ENCODE results near the gene METRNL.

The METRNL gene

GRCh38 chr17:83051396-83052240 is 27.8 kb upstream of the METRNL start:
- H3K4me1 ChIP-seq (ENCODE audit: low read length) = no peaks in the 10 kb centered on the region

GRCh38 chr17:83052241-83052564 is 27.2 kb upstream of the METRNL start:
- peaks cover 58% of the 10 kb centered on the region for H3K27me3 ChIP-seq (replicated peaks; ENCODE audit: insufficient read depth, low read length)
- H3K4me3 ChIP-seq (ENCODE audit: low read length) = peak overlapping the region; percentile 53
- no peaks in the 10 kb centered on the region for H4K20me1 ChIP-seq (ENCODE audit: insufficient read depth, low read length)
- H3K9ac ChIP-seq (ENCODE audit: low read length) = peak overlapping the region; percentile 60; the same call in 1 of the 2 replicates
- H3K9me2 ChIP-seq (replicated peaks; ENCODE audit: insufficient read depth, low read length) = no peaks in the 10 kb centered on the region
- H3K4me2 ChIP-seq (ENCODE audit: low read depth, low read length) = peak overlapping the region; percentile 70
- no peaks in the 10 kb centered on the region for H3K4me1 ChIP-seq (ENCODE audit: low read length)
- H3K27ac ChIP-seq (ENCODE audit: low read length) = peak overlapping the region; percentile 22; the same call in 1 of the 2 replicates
- no peaks in the 10 kb centered on the region for H3K9me3 ChIP-seq (replicated peaks; ENCODE audit: insufficient read depth, low read length)
- H3K79me2 ChIP-seq (ENCODE audit: low read length) = no peaks in the 10 kb centered on the region
- H3K36me3 ChIP-seq (replicated peaks; ENCODE audit: insufficient read depth, low read length) = no peaks in the 10 kb centered on the region
- no peak for TF ChIP-seq CTCF (IDR thresholded peaks at IDR 0.05; ENCODE audit: low read length)
- TF ChIP-seq EZH2phosphoT487 (IDR thresholded peaks at IDR 0.05; ENCODE audit: low read length) = no peak
- no peak for TF ChIP-seq EZH2 (optimal IDR thresholded peaks at IDR 0.05; ENCODE audit: low read depth, low read length)
- H2AFZ ChIP-seq (ENCODE audit: low read length) = peak overlapping the region; percentile 87
- DNase-seq = no peak
- H3F3A ChIP-seq (ENCODE audit: insufficient read depth, low read length) = no peaks in the 10 kb centered on the region; the same call in 1 of the 2 replicates

More at GRCh38 chr17:83051396-83052240, 27.8 kb upstream of the METRNL start:
- Histone ChIP-seq H3K27ac (ENCODE audit: low read length) (peak overlapping the region; percentile 75), H3K27me3 (replicated peaks; ENCODE audit: insufficient read depth, low read length) (peaks cover 52% of the 10 kb centered on the region), H3K9me2 (replicated peaks; ENCODE audit: insufficient read depth, low read length) (no peaks in the 10 kb centered on the region), H4K20me1 (ENCODE audit: insufficient read depth, low read length) (no peaks in the 10 kb centered on the region), H3K4me3 (ENCODE audit: low read length) (peak overlapping the region; percentile 60), H3F3A (ENCODE audit: insufficient read depth, low read length) (no peaks in the 10 kb centered on the region; the same call in 1 of the 2 replicates), H2AFZ (ENCODE audit: low read length) (peak overlapping the region; percentile 87), H3K79me2 (ENCODE audit: low read length) (no peaks in the 10 kb centered on the region), H3K9ac (ENCODE audit: low read length) (peak overlapping the region; percentile 63), H3K9me3 (replicated peaks; ENCODE audit: insufficient read depth, low read length) (no peaks in the 10 kb centered on the region), H3K36me3 (replicated peaks; ENCODE audit: insufficient read depth, low read length) (no peaks in the 10 kb centered on the region), H3K4me2 (ENCODE audit: low read depth, low read length) (peak overlapping the region; percentile 70)
- peak; percentile 92 for DNase-seq
- TF ChIP-seq EZH2phosphoT487 (IDR thresholded peaks at IDR 0.05; ENCODE audit: low read length) (no peak), EZH2 (optimal IDR thresholded peaks at IDR 0.05; ENCODE audit: low read depth, low read length) (no peak), CTCF (IDR thresholded peaks at IDR 0.05; ENCODE audit: low read length) (no peak)

GRCh38 chr17:83053021-83053681 is 26.3 kb upstream of the METRNL start:
- H4K20me1 ChIP-seq (ENCODE audit: insufficient read depth, low read length) = no peaks in the 10 kb centered on the region
- no peaks in the 10 kb centered on the region for H3K4me1 ChIP-seq (ENCODE audit: low read length)
- no peaks in the 10 kb centered on the region for H3K9me2 ChIP-seq (replicated peaks; ENCODE audit: insufficient read depth, low read length)
- H3K79me2 ChIP-seq (ENCODE audit: low read length) = no peaks in the 10 kb centered on the region
- H3K9me3 ChIP-seq (replicated peaks; ENCODE audit: insufficient read depth, low read length) = no peaks in the 10 kb centered on the region
- no peak overlapping the region for H3K4me3 ChIP-seq (ENCODE audit: low read length)
- TF ChIP-seq EZH2 (optimal IDR thresholded peaks at IDR 0.05; ENCODE audit: low read depth, low read length) (no peak), CTCF (IDR thresholded peaks at IDR 0.05; ENCODE audit: low read length) (no peak), EZH2phosphoT487 (IDR thresholded peaks at IDR 0.05; ENCODE audit: low read length) (no peak)
- no peaks in the 10 kb centered on the region for H3K36me3 ChIP-seq (replicated peaks; ENCODE audit: insufficient read depth, low read length)
- no peak for DNase-seq
- H3K9ac ChIP-seq (ENCODE audit: low read length) = no peak overlapping the region
- no peak overlapping the region for H3K4me2 ChIP-seq (ENCODE audit: low read depth, low read length)
- no peaks in the 10 kb centered on the region; the same call in 1 of the 2 replicates for H3F3A ChIP-seq (ENCODE audit: insufficient read depth, low read length)
- no peak overlapping the region for H3K27ac ChIP-seq (ENCODE audit: low read length)
- no peak overlapping the region for H2AFZ ChIP-seq (ENCODE audit: low read length)
- peaks cover 60% of the 10 kb centered on the region for H3K27me3 ChIP-seq (replicated peaks; ENCODE audit: insufficient read depth, low read length)

Measured in MM.1S (cell line).